CD14-positive monocyte (primary cell): Measurements from ENCODE around the gene ARVCF. TPM values are rescaled to one million over a fixed set of nuclear protein-coding genes. Genes with fewer than 3 reads are reported as not detected.

Experiments used
- DNase-seq, 3 donors: peaks; one replicate each; pipeline ENCODE4 v3.0.0-alpha.2; 2011 to 2022
- H2AFZ ChIP-seq: 2 replicates; pipeline ENCODE4 v1.6.0; 2012; ENCODE audit warnings: mild to moderate bottlenecking, low read depth, low read length, inconsistent platforms; ENCODE audit not compliant: insufficient read depth, poor library complexity, severe bottlenecking
- H3K27ac ChIP-seq, 2 donors: 1 replicate in 1 of 2; 2 replicates in 1 of 2; pipeline ENCODE4 v1.5.1; 2012 to 2013; ENCODE audit warnings: low read length in 2 of 2, control low read depth in 1 of 2, inconsistent platforms in 1 of 2, low read depth in 1 of 2, mild to moderate bottlenecking in 1 of 2
- H3K27me3 ChIP-seq, 2 donors: one replicate each; pipeline versions ENCODE4 v1.6.0 to v1.6.1; 2011 to 2013; ENCODE audit warnings: low read length in 2 of 2; ENCODE audit not compliant: control insufficient read depth in 2 of 2, insufficient read depth in 2 of 2
- H3K36me3 ChIP-seq, 2 donors: replicated peaks in 1 of 2; 1 replicate in 1 of 2; 2 replicates in 1 of 2; pipeline versions ENCODE4 v1.5.1 to v1.6.1; 2012 to 2013; ENCODE audit warnings: low read length in 2 of 2, control low read depth in 1 of 2, inconsistent platforms in 1 of 2, mild to moderate bottlenecking in 1 of 2; ENCODE audit not compliant: insufficient read depth in 2 of 2, control insufficient read depth in 1 of 2
- H3K4me1 ChIP-seq, 2 donors: 1 replicate in 1 of 2; 2 replicates in 1 of 2; pipeline versions ENCODE4 v1.5.1 to v1.6.1; 2012 to 2013; ENCODE audit warnings: low read length in 2 of 2, control low read depth in 1 of 2, inconsistent platforms in 1 of 2, mild to moderate bottlenecking in 1 of 2, moderate library complexity in 1 of 2; ENCODE audit not compliant: insufficient read depth in 2 of 2, control insufficient read depth in 1 of 2
- H3K4me2 ChIP-seq: replicated peaks from 2 replicates; pipeline ENCODE3; 2012; ENCODE audit warnings: low read length, moderate library complexity, mild to moderate bottlenecking; ENCODE audit not compliant: poor library complexity, severe bottlenecking; ENCODE audit errors: extremely low read depth
- H3K4me3 ChIP-seq, 3 experiments: fragments of 200-600 bp in 1 of 3; sonication (generic) in 1 of 3; replicated peaks in 1 of 3; 1 replicate in 2 of 3; 2 replicates in 1 of 3; pipeline ENCODE4 v1.5.1; 2011 to 2013; ENCODE audit warnings: low read length in 3 of 3, mild to moderate bottlenecking in 3 of 3, control low read depth in 2 of 3, low read depth in 2 of 3, inconsistent platforms in 1 of 3, moderate library complexity in 1 of 3
- H3K79me2 ChIP-seq: 2 replicates; pipeline ENCODE4 v1.6.0; 2012; ENCODE audit warnings: mild to moderate bottlenecking, control low read depth, inconsistent platforms, low read length, moderate library complexity; ENCODE audit not compliant: insufficient read depth
- H3K9ac ChIP-seq: 2 replicates; pipeline ENCODE4 v1.6.0; 2017; ENCODE audit warnings: low read length, mild to moderate bottlenecking; ENCODE audit not compliant: insufficient read depth, poor library complexity, severe bottlenecking
- H3K9me3 ChIP-seq, 2 donors: replicated peaks in 1 of 2; 1 replicate in 1 of 2; 2 replicates in 1 of 2; pipeline versions ENCODE4 v1.5.1 to v1.6.1; 2012 to 2013; ENCODE audit warnings: low read length in 2 of 2, control low read depth in 1 of 2; ENCODE audit not compliant: control insufficient read depth in 1 of 2, insufficient read depth in 1 of 2
- H4K20me1 ChIP-seq: 2 replicates; pipeline ENCODE4 v1.6.0; 2012; ENCODE audit warnings: mild to moderate bottlenecking, low read length, control low read depth, moderate library complexity; ENCODE audit not compliant: insufficient read depth
- H3K27ac Mint-ChIP-seq, 7 donors: one replicate each; pipeline ENCODE4 v1.8.0; 2020; ENCODE audit warnings: mild to moderate bottlenecking in 7 of 7, mixed read lengths in 7 of 7, moderate library complexity in 6 of 7, inconsistent platforms in 2 of 7
- H3K27me3 Mint-ChIP-seq, 3 donors: one replicate each; pipeline ENCODE4 v1.8.0; 2021 to 2022; ENCODE audit warnings: low read depth in 3 of 3, mild to moderate bottlenecking in 3 of 3, mixed read lengths in 3 of 3, moderate library complexity in 3 of 3, inconsistent platforms in 1 of 3
- H3K36me3 Mint-ChIP-seq, 2 donors: one replicate each; pipeline ENCODE4 v1.8.0; 2020; ENCODE audit warnings: mixed read lengths in 2 of 2, inconsistent platforms in 1 of 2, mild to moderate bottlenecking in 1 of 2
- H3K4me1 Mint-ChIP-seq: one replicate; pipeline ENCODE4 v1.8.0; 2020; ENCODE audit warnings: mild to moderate bottlenecking, mixed read lengths
- H3K4me3 Mint-ChIP-seq, 2 donors: one replicate each; pipeline ENCODE4 v1.8.0; 2020; ENCODE audit warnings: mild to moderate bottlenecking in 2 of 2, mixed read lengths in 2 of 2, moderate library complexity in 1 of 2
- H3K9me3 Mint-ChIP-seq, 7 donors: one replicate each; pipeline ENCODE4 v1.8.0; 2020 to 2022; ENCODE audit warnings: mixed read lengths in 7 of 7, mild to moderate bottlenecking in 6 of 7, moderate library complexity in 6 of 7, inconsistent platforms in 2 of 7
- CTCF ChIP-seq: fragments of 200-600 bp; IDR thresholded peaks from one replicate; pipeline ENCODE4 v1.8.0; 2022; ENCODE audit warnings: antibody characterized with exemption, mild to moderate bottlenecking
- WGBS: methylation state at CpG from one replicate; pipeline ENCODE4 v1.1.5; 2013; ENCODE audit warnings: missing lambda C conversion rate; ENCODE audit not compliant: insufficient coverage; 5-methylcytosine and 5-hydroxymethylcytosine counted together
- intact Hi-C, 2 donors: fragments of 100-400 bp; cut with micrococcal nuclease; formaldehyde crosslinking; loops; one replicate each; pipeline versions ENCODE4 v1.15.0 to v1.15.1; 2023
- polyA plus RNA-seq, 3 donors: library from polyadenylated mRNA; depleted of rRNA in 1 of 3; unstranded in 2 of 3; stranded (reverse) in 1 of 3; fragments of 300-500 nt in 2 of 3; fragments of >200 nt in 1 of 3; fragmentation: Illumina TruSeq in 2 of 3; gene quantifications; 1 replicate in 2 of 3; 2 replicates in 1 of 3; pipeline ENCODE4 v1.2.3, GENCODE V29; 2012 to 2021

ARVCF gene
- polyA plus RNA-seq, 3 donors = 0.31 to 2.6 (median 0.44) TPM

- Histone ChIP-seq H3K9me3 (no peaks in the 10 kb centered on the region), H2AFZ (no peak overlapping the region), H4K20me1 (peaks cover 39% of the 10 kb centered on the region), H3K27ac (no peak overlapping the region), H3K4me2 (no peak overlapping the region), H3K9ac (no peak overlapping the region), H3K4me3 (no peak overlapping the region), H3K79me2 (no peaks in the 10 kb centered on the region), H3K27me3 (no peaks in the 10 kb centered on the region), H3K36me3 (peaks cover 58 to 80% of the 10 kb centered on the region in 2 donors), H3K4me1 (no peaks in the 10 kb centered on the region)
- 93% methylated on average over 3 of the region's 11 CpGs for WGBS
- no peak for DNase-seq
- no peak for TF ChIP-seq CTCF
- H3K27me3 Mint-ChIP-seq = no peaks in the 10 kb centered on the region
- intact Hi-C loops = no loop called here
- no peak overlapping the region for H3K27ac Mint-ChIP-seq
- H3K36me3 Mint-ChIP-seq = peaks cover 58 to 77% of the 10 kb centered on the region in 2 donors
- H3K4me3 Mint-ChIP-seq = no peak overlapping the region
- no peaks in the 10 kb centered on the region for H3K4me1 Mint-ChIP-seq
- H3K9me3 Mint-ChIP-seq = no peaks in the 10 kb centered on the region
These were observed 46.1 kb upstream of the ARVCF start for GRCh38 chr22:20062766-20063083.

DNA sequence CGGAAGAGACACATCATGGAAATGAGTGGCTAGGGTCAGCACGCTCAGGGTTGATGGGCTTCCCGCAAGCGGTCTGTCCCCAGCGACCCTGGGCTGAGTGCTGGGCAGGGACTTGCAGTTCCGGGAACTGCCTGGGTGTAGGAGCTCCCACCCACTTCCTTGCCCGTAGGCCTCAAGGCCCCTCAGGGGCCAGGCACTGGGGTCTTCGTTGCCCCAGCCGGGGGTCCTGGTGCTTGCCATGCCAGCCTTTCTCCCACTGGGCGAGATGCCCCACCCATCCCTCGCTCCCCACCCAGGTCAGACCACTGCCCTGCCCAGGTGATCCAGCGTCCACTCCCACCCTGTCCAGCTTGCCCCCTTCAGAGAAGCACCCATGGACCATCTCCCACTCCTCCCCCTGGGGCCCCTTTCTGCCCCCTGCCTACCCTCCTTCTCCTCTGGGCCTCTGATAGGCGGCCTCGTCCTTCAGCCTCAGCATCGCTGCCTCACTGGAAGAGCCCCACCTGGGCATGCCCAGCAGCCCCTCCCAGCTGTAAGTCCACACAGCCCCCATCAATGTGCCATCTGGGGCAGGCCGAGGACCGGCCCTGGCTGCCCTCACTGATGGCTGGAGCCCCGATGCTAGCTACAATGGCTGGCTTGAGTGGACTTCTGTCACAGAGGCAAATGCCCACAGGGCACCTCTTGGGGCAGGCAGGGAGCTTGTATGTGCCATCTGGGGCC lies 45.6 kb upstream of the ARVCF start:
- intact Hi-C loops = no loop called here
- TF ChIP-seq CTCF = no peak
- Mint-ChIP-seq H3K4me1 (no peaks in the 10 kb centered on the region), H3K36me3 (peaks cover 62 to 82% of the 10 kb centered on the region in 2 donors), H3K4me3 (no peak overlapping the region), H3K27ac (no peak overlapping the region), H3K9me3 (no peaks in the 10 kb centered on the region), H3K27me3 (no peaks in the 10 kb centered on the region)
- Histone ChIP-seq H3K9me3 (no peaks in the 10 kb centered on the region), H3K4me3 (no peak overlapping the region), H3K9ac (no peak overlapping the region), H3K4me2 (no peak overlapping the region), H3K36me3 (peaks cover 63 to 85% of the 10 kb centered on the region in 2 donors), H3K27me3 (no peaks in the 10 kb centered on the region), H4K20me1 (peaks cover 44% of the 10 kb centered on the region), H3K4me1 (no peaks in the 10 kb centered on the region), H2AFZ (no peak overlapping the region), H3K27ac (no peak overlapping the region), H3K79me2 (no peaks in the 10 kb centered on the region)
- no peak for DNase-seq
- WGBS = 98% methylated on average over 18 of the region's 18 CpGs
